ENCODE data around the gene LPO.

GRCh38 chr17:58303971-58304749 lies 65.8 kb downstream of the LPO start:
- TF ChIP-seq CTCF (IDR thresholded peaks at IDR 0.05; ENCODE audit: low read depth, low read length, poor library complexity, severe bottlenecking): peak; percentile 93
- TF ChIP-seq EZH2phosphoT487 (IDR thresholded peaks at IDR 0.05; ENCODE audit: borderline replicate concordance, low read length): no peak
